ENCODE measurements around the gene ARID1B.

- TF ChIP-seq GATA2 (IDR thresholded peaks at IDR 0.05; ENCODE audit: low read depth, low read length) (no peak), GATA3 (IDR thresholded peaks at IDR 0.05; ENCODE audit: low read depth, low read length) (no peak)
Measured at GRCh38 chr6:157217198-157217893, 440.2 kb downstream of the ARID1B start.
